Neuronal stem cell (in vitro differentiated cells): ENCODE data around the gene SMPD1.
A peak's percentile ranks its signal among the peaks of the same experiment; 100 is the strongest.

Experiments used
- DNase-seq: peaks from one replicate; pipeline ENCODE4 v3.0.0-alpha.2; 2013; ENCODE audit warnings: low spot score
- H2AFZ ChIP-seq: one replicate; pipeline ENCODE4 v1.6.1; 2013; ENCODE audit warnings: mild to moderate bottlenecking, low read length, inconsistent platforms
- H2AK5ac ChIP-seq: 2 replicates; pipeline ENCODE4 v1.6.1; 2013; ENCODE audit warnings: low read depth, mild to moderate bottlenecking, inconsistent platforms, low read length, moderate library complexity, mixed read lengths
- H2BK120ac ChIP-seq: 2 replicates; pipeline ENCODE4 v1.6.1; 2013; ENCODE audit warnings: low read depth, mild to moderate bottlenecking, inconsistent platforms, low read length, moderate library complexity, mixed read lengths
- H2BK12ac ChIP-seq: one replicate; pipeline ENCODE4 v1.6.1; 2013; ENCODE audit warnings: low read length, inconsistent platforms
- H2BK15ac ChIP-seq: 2 replicates; pipeline ENCODE4 v1.6.1; 2013; ENCODE audit warnings: mild to moderate bottlenecking, low read length, inconsistent platforms, mixed read lengths
- H2BK5ac ChIP-seq: one replicate; pipeline ENCODE4 v1.6.1; 2013; ENCODE audit warnings: inconsistent platforms, mild to moderate bottlenecking, low read length, moderate library complexity
- H3K14ac ChIP-seq: one replicate; pipeline ENCODE4 v1.6.1; 2013; ENCODE audit warnings: low read length, inconsistent platforms
- H3K18ac ChIP-seq: 2 replicates; pipeline ENCODE4 v1.6.1; 2013; ENCODE audit warnings: low read length, inconsistent platforms
- H3K23ac ChIP-seq: 2 replicates; pipeline ENCODE4 v1.6.1; 2013; ENCODE audit warnings: low read depth, mild to moderate bottlenecking, mixed read lengths, low read length, inconsistent platforms; ENCODE audit not compliant: poor library complexity
- H3K27ac ChIP-seq: replicated peaks from 3 replicates; pipeline ENCODE4 v1.5.1; 2013; ENCODE audit warnings: low read length, inconsistent platforms
- H3K27me3 ChIP-seq, 3 experiments: 2 replicates each; pipeline ENCODE4 v1.6.1; 2013; ENCODE audit warnings: low read length in 3 of 3, mild to moderate bottlenecking in 2 of 3, inconsistent platforms in 1 of 3, low read depth in 1 of 3, mixed read lengths in 1 of 3, moderate library complexity in 1 of 3; ENCODE audit not compliant: control insufficient read depth in 3 of 3, insufficient read depth in 3 of 3
- H3K36me3 ChIP-seq, 2 donors: replicated peaks in 1 of 2; 2 replicates each; pipeline ENCODE4 v1.6.1; 2013; ENCODE audit warnings: low read length in 2 of 2; ENCODE audit not compliant: control insufficient read depth in 2 of 2, insufficient read depth in 2 of 2
- H3K4ac ChIP-seq: 2 replicates; pipeline ENCODE4 v1.6.1; 2013; ENCODE audit warnings: inconsistent platforms, mild to moderate bottlenecking, low read length, moderate library complexity
- H3K4me1 ChIP-seq, 2 donors: 1 replicate in 1 of 2; 2 replicates in 1 of 2; pipeline ENCODE4 v1.6.1; 2013; ENCODE audit warnings: low read length in 2 of 2, low read depth in 1 of 2; ENCODE audit not compliant: control insufficient read depth in 2 of 2, insufficient read depth in 1 of 2
- H3K4me2 ChIP-seq: one replicate; pipeline ENCODE4 v1.6.1; 2013; ENCODE audit warnings: mild to moderate bottlenecking, low read length, inconsistent platforms; ENCODE audit not compliant: insufficient read depth, poor library complexity, severe bottlenecking
- H3K4me3 ChIP-seq, 2 donors: 2 replicates each; pipeline ENCODE4 v1.5.1; 2013; ENCODE audit warnings: low read length in 2 of 2, mild to moderate bottlenecking in 2 of 2, inconsistent platforms in 1 of 2, moderate library complexity in 1 of 2
- H3K79me1 ChIP-seq: one replicate; pipeline ENCODE4 v1.6.1; 2013; ENCODE audit warnings: low read depth, mild to moderate bottlenecking, inconsistent platforms, low read length, moderate library complexity
- H3K9ac ChIP-seq: one replicate; pipeline ENCODE4 v1.6.1; 2013; ENCODE audit warnings: mild to moderate bottlenecking, low read depth, low read length, inconsistent platforms; ENCODE audit not compliant: poor library complexity
- H3K9me3 ChIP-seq, 2 donors: replicated peaks in 1 of 2; 2 replicates each; pipeline versions ENCODE3 to v1.6.1; 2013; ENCODE audit warnings: low read length in 2 of 2, mild to moderate bottlenecking in 2 of 2, inconsistent platforms in 1 of 2, low read depth in 1 of 2, mixed read lengths in 1 of 2, moderate library complexity in 1 of 2; ENCODE audit not compliant: control insufficient read depth in 2 of 2, insufficient read depth in 1 of 2
- H4K8ac ChIP-seq: one replicate; pipeline ENCODE4 v1.6.1; 2013; ENCODE audit warnings: low read depth, mild to moderate bottlenecking, inconsistent platforms, low read length, moderate library complexity
- H4K91ac ChIP-seq: one replicate; pipeline ENCODE4 v1.6.1; 2013; ENCODE audit warnings: low read length, low read depth, mild to moderate bottlenecking, inconsistent platforms; ENCODE audit not compliant: poor library complexity
- WGBS, 2 donors: extraction: QIAGEN DNeasy Blood & Tissue Kit; methylation state at CpG; one replicate each; pipeline ENCODE4 v1.1.7; 2013; ENCODE audit warnings: missing lambda C conversion rate in 2 of 2, mixed read lengths in 1 of 2; ENCODE audit not compliant: insufficient read length in 2 of 2, insufficient replicate concordance in 1 of 2; ENCODE audit errors: extremely low coverage in 2 of 2; 5-methylcytosine and 5-hydroxymethylcytosine counted together

SMPD1 gene

DNA sequence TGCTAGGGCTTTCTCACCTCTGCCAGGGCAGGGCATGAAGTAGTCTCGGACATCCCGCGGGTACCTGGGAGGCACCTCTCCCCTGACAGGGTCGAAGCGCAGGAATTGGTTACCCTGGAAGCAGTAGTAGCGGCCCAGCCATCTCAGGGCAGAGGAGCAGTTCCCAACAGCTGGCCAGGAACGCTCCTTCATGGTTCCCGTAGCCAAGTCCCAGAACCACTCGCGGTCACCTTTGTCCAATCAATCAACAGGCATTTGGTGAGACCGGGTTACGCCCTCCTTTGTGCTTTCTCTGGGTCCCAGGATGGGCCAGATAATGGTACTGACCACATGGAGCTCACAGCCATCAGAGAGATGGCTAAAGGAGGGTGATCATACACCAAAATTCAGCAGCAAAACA is 47.1 kb downstream of the SMPD1 start:
- DNase-seq: no peak
- Histone ChIP-seq H3K18ac (no peak overlapping the region), H2BK5ac (no peak overlapping the region), H3K14ac (no peak overlapping the region), H3K27me3 (peaks cover 0 to 3% (median 0%) of the 10 kb centered on the region in 3 experiments), H2BK120ac (no peak overlapping the region), H2AK5ac (no peak overlapping the region), H3K9me3 (no peaks in the 10 kb centered on the region), H3K79me1 (no peaks in the 10 kb centered on the region), H3K4me2 (no peak overlapping the region), H2AFZ (no peak overlapping the region), H2BK12ac (no peak overlapping the region), H3K4ac (no peak overlapping the region), H3K9ac (no peak overlapping the region), H3K27ac (no peak overlapping the region), H2BK15ac (no peak overlapping the region), H4K8ac (no peak overlapping the region), H3K23ac (no peak overlapping the region), H3K36me3 (no peaks in the 10 kb centered on the region), H3K4me3 (no peak overlapping the region), H4K91ac (no peak overlapping the region), H3K4me1 (peaks cover 2% of the 10 kb centered on the region in 2 donors)
- no CpG with 5 or more reads among the region's 12 CpGs for WGBS, 2 donors

DNA sequence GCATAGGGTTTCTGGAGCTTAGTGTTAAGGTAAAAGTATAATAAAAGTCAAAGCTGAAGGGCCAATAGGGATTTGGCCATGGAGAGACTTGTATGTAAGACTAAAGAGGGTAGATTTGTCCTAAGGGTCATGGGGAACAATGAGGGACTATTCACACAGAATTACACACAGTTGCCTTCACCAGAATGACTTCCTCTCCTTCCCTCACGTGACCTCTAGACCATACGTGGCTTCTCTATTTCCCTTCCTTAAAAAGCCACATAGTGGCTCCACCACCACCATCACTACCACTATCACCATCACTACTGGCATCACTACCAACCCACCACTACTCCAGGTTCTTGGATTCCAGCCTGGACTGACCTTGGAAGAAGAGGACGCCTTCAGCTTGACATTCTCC is 47.7 kb downstream of the SMPD1 start:
- no CpG with 5 or more reads among the region's 3 CpGs for WGBS, 2 donors
- peaks cover 0 to 2% (median 0%) of the 10 kb centered on the region in 3 experiments for H3K27me3 ChIP-seq
- no peak overlapping the region for H2BK12ac ChIP-seq
- H2AK5ac ChIP-seq: no peak overlapping the region
- no peak overlapping the region for H3K27ac ChIP-seq
- no peak overlapping the region for H2BK120ac ChIP-seq
- H4K91ac ChIP-seq: no peak overlapping the region
- no peak overlapping the region for H3K4ac ChIP-seq
- H3K79me1 ChIP-seq: no peaks in the 10 kb centered on the region
- DNase-seq: no peak
- no peak overlapping the region for H3K23ac ChIP-seq
- H2BK5ac ChIP-seq: no peak overlapping the region
- no peak overlapping the region for H4K8ac ChIP-seq
- H3K9ac ChIP-seq: no peak overlapping the region
- H3K14ac ChIP-seq: no peak overlapping the region
- H2BK15ac ChIP-seq: no peak overlapping the region
- H3K4me2 ChIP-seq: no peak overlapping the region
- no peaks in the 10 kb centered on the region for H3K9me3 ChIP-seq
- H3K36me3 ChIP-seq: no peaks in the 10 kb centered on the region
- no peak overlapping the region for H3K4me3 ChIP-seq
- H2AFZ ChIP-seq: no peak overlapping the region
- no peak overlapping the region for H3K18ac ChIP-seq
- peaks cover 2% of the 10 kb centered on the region in 2 donors for H3K4me1 ChIP-seq

DNA sequence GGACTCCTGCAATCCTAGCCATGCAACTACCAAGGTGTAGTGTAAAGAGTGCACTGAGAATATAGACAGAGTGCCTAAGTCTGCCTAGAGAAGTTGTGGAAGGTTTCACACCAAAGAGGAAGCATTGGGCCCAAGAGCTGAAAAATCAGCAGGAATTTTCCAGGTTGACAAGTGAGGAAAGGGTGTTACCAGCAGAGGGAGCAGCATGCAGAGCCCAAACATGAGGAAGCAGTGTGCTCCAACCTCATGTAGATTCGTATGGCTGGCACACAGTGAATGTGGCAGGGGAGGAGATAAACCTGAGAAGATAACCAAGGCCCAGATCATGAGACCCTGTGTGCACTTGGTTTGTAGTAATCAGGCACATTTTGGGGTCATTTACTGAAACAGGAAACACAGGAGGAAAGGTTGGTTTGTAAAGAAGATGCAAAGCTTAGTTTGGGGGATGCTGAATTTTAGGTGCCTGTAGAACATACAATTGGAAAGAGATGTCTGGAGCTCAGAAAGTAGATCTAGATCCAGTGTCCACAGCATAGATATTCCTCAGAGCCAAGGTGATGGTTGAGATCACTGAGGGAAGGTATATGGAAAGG is 48.8 kb downstream of the SMPD1 start:
- no peak overlapping the region for H3K23ac ChIP-seq
- WGBS, 2 donors: no CpG with 5 or more reads among the region's 1 CpG
- peaks cover 2% of the 10 kb centered on the region in 2 donors for H3K4me1 ChIP-seq
- H4K8ac ChIP-seq: no peak overlapping the region
- no peak overlapping the region for H4K91ac ChIP-seq
- peak; percentile 15 for DNase-seq
- no peaks in the 10 kb centered on the region for H3K9me3 ChIP-seq
- no peak overlapping the region for H2BK5ac ChIP-seq
- no peak overlapping the region for H3K27ac ChIP-seq
- H3K18ac ChIP-seq: no peak overlapping the region
- H3K4me3 ChIP-seq: no peak overlapping the region
- no peaks in the 10 kb centered on the region for H3K27me3 ChIP-seq
- peak overlapping the region; percentile 5 for H2AFZ ChIP-seq
- H2BK15ac ChIP-seq: no peak overlapping the region
- H3K14ac ChIP-seq: no peak overlapping the region
- no peak overlapping the region for H3K4ac ChIP-seq
- no peak overlapping the region for H3K9ac ChIP-seq
- no peaks in the 10 kb centered on the region for H3K79me1 ChIP-seq
- H3K36me3 ChIP-seq: no peaks in the 10 kb centered on the region
- H3K4me2 ChIP-seq: no peak overlapping the region
- H2BK12ac ChIP-seq: no peak overlapping the region
- no peak overlapping the region for H2AK5ac ChIP-seq
- no peak overlapping the region for H2BK120ac ChIP-seq

DNA sequence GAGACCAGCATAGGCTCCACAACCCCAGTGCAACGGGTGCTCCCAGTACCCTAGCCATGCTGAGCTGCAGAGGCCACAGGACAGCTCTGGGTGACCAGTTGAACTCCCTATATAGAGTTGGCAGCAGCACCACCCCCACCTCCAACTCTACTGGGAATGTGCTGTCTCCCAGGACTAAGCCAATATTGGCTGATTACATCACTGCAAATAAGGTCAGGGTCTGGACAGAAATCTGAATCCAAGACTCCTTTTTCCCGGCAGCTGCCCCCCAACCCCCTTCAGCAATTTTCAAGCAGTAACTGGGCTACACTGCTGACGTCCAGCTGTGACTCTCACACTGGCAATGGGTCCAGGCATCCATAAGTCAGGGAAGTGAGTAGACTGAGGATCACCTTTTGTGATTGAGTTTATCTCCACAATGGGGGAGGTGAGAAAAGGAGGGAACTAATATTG is 50.7 kb downstream of the SMPD1 start, which contains the start of gene HPX:
Gene HPX (minus strand): TSS at position 82 of the 453 bp plus-strand sequence. CDS start 24 bp downstream, at position 58.
- H3K4me1 ChIP-seq: peaks cover 2% of the 10 kb centered on the region in 2 donors
- no peak within 1 kb of the TSS for H3K27ac ChIP-seq
- H3K9ac ChIP-seq: no peak within 1 kb of the TSS
- H2BK12ac ChIP-seq: no peak within 1 kb of the TSS
- no peak within 1 kb of the TSS for H4K8ac ChIP-seq
- H3K79me1 ChIP-seq: no peaks in the 10 kb centered on the region
- no peak within 1 kb of the TSS for H2BK120ac ChIP-seq
- H3K27me3 ChIP-seq: no peaks in the 10 kb centered on the region
- WGBS, 2 donors: no CpG with 5 or more reads among the region's 3 CpGs
- H3K23ac ChIP-seq: no peak within 1 kb of the TSS
- no peak within 1 kb of the TSS for H3K14ac ChIP-seq
- no peak within 1 kb of the TSS for H4K91ac ChIP-seq
- H3K4me3 ChIP-seq: no peak within 1 kb of the TSS
- H2BK15ac ChIP-seq: no peak within 1 kb of the TSS
- H2BK5ac ChIP-seq: no peak within 1 kb of the TSS
- H3K4ac ChIP-seq: no peak within 1 kb of the TSS
- H3K4me2 ChIP-seq: no peak within 1 kb of the TSS
- H3K36me3 ChIP-seq: no peaks in the 10 kb centered on the region
- DNase-seq: no peak
- no peak within 1 kb of the TSS for H2AFZ ChIP-seq
- no peak within 1 kb of the TSS for H2AK5ac ChIP-seq
- no peaks in the 10 kb centered on the region for H3K9me3 ChIP-seq
- no peak within 1 kb of the TSS for H3K18ac ChIP-seq
